Endothelial cell of umbilical vein (primary cell): ENCODE measurements around the gene RNF150.

ENCODE experiments used
- EZH2 ChIP-seq: IDR thresholded peaks from 2 replicates; pipeline ENCODE4 v1.6.1; 2012; ENCODE audit warnings: borderline replicate concordance, low read depth, mild to moderate bottlenecking, moderate library complexity, low read length, inconsistent platforms; ENCODE audit not compliant: severe bottlenecking
- FOS ChIP-seq: IDR thresholded peaks from 2 replicates; pipeline ENCODE4 v1.6.1; 2011; ENCODE audit warnings: mild to moderate bottlenecking, low read length, moderate library complexity, borderline replicate concordance; ENCODE audit not compliant: insufficient read depth
- GATA2 ChIP-seq: IDR thresholded peaks from 2 replicates; pipeline ENCODE4 v1.7.0; 2011; ENCODE audit warnings: low read depth, mild to moderate bottlenecking, moderate library complexity, mixed read lengths, low read length; ENCODE audit not compliant: insufficient read length, insufficient read depth
- MYC ChIP-seq: IDR thresholded peaks from one replicate; pipeline ENCODE4 v1.6.1; 2011; ENCODE audit warnings: mild to moderate bottlenecking, low read depth, low read length
- POLR2A ChIP-seq: IDR thresholded peaks from 2 replicates; pipeline ENCODE4 v1.6.1; 2012; ENCODE audit warnings: low read depth, mild to moderate bottlenecking, control low read depth, low read length
- POLR2AphosphoS5 ChIP-seq: IDR thresholded peaks from 2 replicates; pipeline ENCODE4 v1.6.1; 2012; ENCODE audit warnings: low read depth, mild to moderate bottlenecking, control low read depth, low read length, moderate library complexity; ENCODE audit not compliant: insufficient read depth
- TF ChIP-seq, protein P1 (sequence below): IDR thresholded peaks from 2 replicates; pipeline ENCODE4 v1.6.1; 2011; ENCODE audit not compliant: insufficient read depth, insufficient read length
- TF ChIP-seq, protein P2 (sequence below), 2 donors: IDR thresholded peaks; 1 replicate in 1 of 2; 2 replicates in 1 of 2; pipeline ENCODE4 v1.5.1; 2011; ENCODE audit warnings: low read length in 2 of 2, mild to moderate bottlenecking in 2 of 2, moderate library complexity in 2 of 2, control low read depth in 1 of 2, inconsistent platforms in 1 of 2, low read depth in 1 of 2; ENCODE audit not compliant: insufficient read depth in 1 of 2; ENCODE audit errors: extremely low read depth in 1 of 2

DNA sequence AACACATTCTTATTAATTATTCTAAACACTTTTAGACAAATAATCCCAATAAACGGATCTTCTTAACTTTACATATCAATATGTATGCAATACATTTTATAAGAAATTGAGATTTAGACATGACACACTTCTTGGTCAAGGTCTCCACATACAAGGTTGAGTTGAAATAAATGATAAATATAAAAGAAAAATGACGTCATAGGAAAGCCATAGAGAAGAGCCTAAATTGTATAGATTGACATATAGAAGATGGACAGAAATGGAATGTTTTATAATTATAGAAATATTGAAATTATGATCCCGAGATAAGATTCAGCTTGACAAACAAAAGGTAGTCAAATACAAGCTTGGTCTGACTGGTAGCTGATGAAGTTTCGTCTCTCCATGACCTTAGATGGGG lies 87.4 kb downstream of the RNF150 start:
- TF ChIP-seq, protein P1, sequence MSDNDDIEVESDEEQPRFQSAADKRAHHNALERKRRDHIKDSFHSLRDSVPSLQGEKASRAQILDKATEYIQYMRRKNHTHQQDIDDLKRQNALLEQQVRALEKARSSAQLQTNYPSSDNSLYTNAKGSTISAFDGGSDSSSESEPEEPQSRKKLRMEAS = no peak
- no peak for TF ChIP-seq EZH2
- TF ChIP-seq, protein P2, sequence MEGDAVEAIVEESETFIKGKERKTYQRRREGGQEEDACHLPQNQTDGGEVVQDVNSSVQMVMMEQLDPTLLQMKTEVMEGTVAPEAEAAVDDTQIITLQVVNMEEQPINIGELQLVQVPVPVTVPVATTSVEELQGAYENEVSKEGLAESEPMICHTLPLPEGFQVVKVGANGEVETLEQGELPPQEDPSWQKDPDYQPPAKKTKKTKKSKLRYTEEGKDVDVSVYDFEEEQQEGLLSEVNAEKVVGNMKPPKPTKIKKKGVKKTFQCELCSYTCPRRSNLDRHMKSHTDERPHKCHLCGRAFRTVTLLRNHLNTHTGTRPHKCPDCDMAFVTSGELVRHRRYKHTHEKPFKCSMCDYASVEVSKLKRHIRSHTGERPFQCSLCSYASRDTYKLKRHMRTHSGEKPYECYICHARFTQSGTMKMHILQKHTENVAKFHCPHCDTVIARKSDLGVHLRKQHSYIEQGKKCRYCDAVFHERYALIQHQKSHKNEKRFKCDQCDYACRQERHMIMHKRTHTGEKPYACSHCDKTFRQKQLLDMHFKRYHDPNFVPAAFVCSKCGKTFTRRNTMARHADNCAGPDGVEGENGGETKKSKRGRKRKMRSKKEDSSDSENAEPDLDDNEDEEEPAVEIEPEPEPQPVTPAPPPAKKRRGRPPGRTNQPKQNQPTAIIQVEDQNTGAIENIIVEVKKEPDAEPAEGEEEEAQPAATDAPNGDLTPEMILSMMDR (IDR thresholded peaks at IDR 0.05; ENCODE audit: extremely low read depth in 1 of 2, insufficient read depth in 1 of 2, low read depth in 1 of 2, low read length in 2 of 2) = no peak
- no peak for TF ChIP-seq FOS
- no peak for TF ChIP-seq POLR2AphosphoS5
- no peak for TF ChIP-seq POLR2A
- no peak for TF ChIP-seq MYC
- TF ChIP-seq GATA2 = no peak
